Activated CD4-positive, alpha-beta T cell treated with anti-CD3 and anti-CD28 coated beads, Interleukin-2, amount 50 U/mL, for 4 hours (primary cell): ENCODE data around the gene PRPF38A.

Experiments used
- DNase-seq, 2 experiments: peaks; one replicate each; pipeline ENCODE4 v3.0.0-alpha.2; 2020

PRPF38A gene

DNA sequence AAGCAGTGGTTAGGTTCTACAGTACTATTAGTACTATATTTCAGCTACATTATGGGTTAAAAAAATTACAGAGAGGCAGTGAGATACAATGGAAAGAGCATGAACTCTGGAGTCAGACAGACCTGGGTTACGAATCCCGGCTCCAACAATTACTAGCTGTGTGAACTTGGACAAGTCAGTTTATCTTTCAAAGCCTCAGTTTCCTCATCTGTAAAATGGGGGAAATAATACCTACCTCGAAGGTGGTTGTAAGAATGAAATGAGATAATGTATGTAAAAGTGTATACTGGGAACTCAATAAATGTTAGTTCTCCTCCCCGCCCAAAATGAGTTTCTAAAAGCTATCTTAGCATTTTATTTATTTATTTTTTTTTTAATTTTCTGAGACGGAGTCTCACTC lies 59.5 kb downstream of the PRPF38A start:
- no peak for DNase-seq

DNA sequence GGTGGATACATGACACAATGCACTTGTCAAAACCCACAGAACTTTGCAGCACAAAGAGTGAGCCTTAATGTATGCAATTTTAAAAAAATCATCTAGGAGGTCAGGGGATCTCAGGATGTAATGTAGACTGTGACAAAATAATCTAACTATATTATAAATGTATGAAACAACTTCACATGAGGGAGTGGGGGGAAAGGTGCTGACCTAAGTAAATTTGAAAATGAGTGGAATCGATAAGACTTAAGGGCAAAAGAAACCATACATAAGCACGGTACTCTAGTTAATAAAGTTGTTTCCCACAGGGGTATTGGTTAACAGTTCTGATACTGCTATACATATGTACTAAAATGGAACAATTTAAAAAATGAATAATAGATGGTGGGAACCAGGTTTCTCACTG lies 64.7 kb downstream of the PRPF38A start:
- no peak for DNase-seq
